Thyroid gland (tissue), 4 donors: ENCODE measurements around the gene LOXHD1. TPM values are rescaled to one million over a fixed set of nuclear protein-coding genes. Genes with fewer than 3 reads are reported as not detected.

Experiments used
- DNase-seq, 2 donors: peaks; one replicate each; pipeline ENCODE4 v3.0.0-alpha.2; 2019
- H3K27ac ChIP-seq, 3 donors: fragments of 200-600 bp; sonication (generic); 1 replicate in 2 of 3; 2 replicates in 1 of 3; pipeline ENCODE4 v1.5.1; 2016 to 2019; ENCODE audit warnings: mild to moderate bottlenecking in 1 of 3, moderate library complexity in 1 of 3
- H3K27me3 ChIP-seq: fragments of 200-600 bp; sonication (generic); one replicate; pipeline ENCODE4 v1.5.1; 2019
- H3K36me3 ChIP-seq, 2 donors: fragments of 200-600 bp; sonication (generic); one replicate each; pipeline ENCODE4 v1.5.1; 2016 to 2019
- H3K4me1 ChIP-seq, 2 donors: fragments of 200-600 bp; sonication (generic); one replicate each; pipeline ENCODE4 v1.5.1; 2017 to 2019
- H3K4me3 ChIP-seq, 3 donors: fragments of 200-600 bp; sonication (generic); replicated peaks in 1 of 3; 1 replicate in 2 of 3; 2 replicates in 1 of 3; pipeline ENCODE4 v1.5.1; 2016; ENCODE audit warnings: mild to moderate bottlenecking in 1 of 3
- H3K9me3 ChIP-seq: fragments of 200-600 bp; sonication (generic); one replicate; pipeline ENCODE4 v1.5.1; 2017
- POLR2A ChIP-seq, 2 donors: fragments of 450-650 bp; IDR thresholded peaks; one replicate each; pipeline ENCODE4 v1.6.1; 2017; ENCODE audit warnings: antibody characterized with exemption in 2 of 2, mild to moderate bottlenecking in 2 of 2, moderate library complexity in 1 of 2
- WGBS, 2 donors: methylation state at CpG; one replicate each; pipeline ENCODE4 v1.1.5; 2017; 5-methylcytosine and 5-hydroxymethylcytosine counted together
- intact Hi-C: fragments of 100-400 bp; cut with DNase I; formaldehyde crosslinking; loops from one replicate; pipeline ENCODE4 v1.15.1; 2023
- total RNA-seq, 4 donors: library from RNA; depleted of rRNA; stranded (reverse); fragments of >200 nt; gene quantifications; one replicate each; pipeline ENCODE4 v1.2.3, GENCODE V29; 2016
- TF ChIP-seq, protein P1 (sequence below), 6 experiments: fragments of 200-600 bp in 3 of 6; fragments of 450-650 bp in 3 of 6; sonication (generic) in 3 of 6; IDR thresholded peaks; one replicate each; pipeline ENCODE4 v1.5.1; 2016 to 2019; ENCODE audit warnings: antibody characterized with exemption in 6 of 6, mild to moderate bottlenecking in 2 of 6, inconsistent platforms in 1 of 6, moderate library complexity in 1 of 6

Gene LOXHD1
- total RNA-seq, 4 donors from 2014 or later: 0.11 to 0.83 (median 0.32) TPM

DNA sequence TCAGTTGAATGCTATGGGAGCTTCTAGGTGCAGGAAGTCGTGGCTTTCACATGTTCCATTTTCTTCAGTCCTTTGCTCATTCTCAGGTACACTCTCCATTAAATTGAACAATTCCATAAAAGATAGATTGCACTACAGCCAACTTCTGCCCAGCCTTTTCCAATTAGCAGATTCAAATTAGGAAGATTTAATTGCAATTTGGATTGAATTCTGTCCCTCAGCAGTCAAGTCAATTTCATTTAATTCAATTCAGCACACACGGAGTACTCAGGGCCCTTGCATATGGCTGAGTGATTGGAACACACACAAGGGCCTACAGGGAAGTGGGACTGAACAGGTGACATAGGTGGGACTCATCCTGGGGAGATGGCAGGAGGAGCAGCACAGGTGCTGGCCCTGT lies 220.4 kb downstream of the LOXHD1 start:
- Histone ChIP-seq H3K4me3 (no peak overlapping the region), H3K9me3 (no peaks in the 10 kb centered on the region), H3K36me3 (no peaks in the 10 kb centered on the region), H3K4me1 (no peaks in the 10 kb centered on the region), H3K27ac (no peak overlapping the region), H3K27me3 (no peaks in the 10 kb centered on the region)
- no peak for DNase-seq
- TF ChIP-seq POLR2A (IDR thresholded peaks at IDR 0.05): no peak
- TF ChIP-seq, protein P1, sequence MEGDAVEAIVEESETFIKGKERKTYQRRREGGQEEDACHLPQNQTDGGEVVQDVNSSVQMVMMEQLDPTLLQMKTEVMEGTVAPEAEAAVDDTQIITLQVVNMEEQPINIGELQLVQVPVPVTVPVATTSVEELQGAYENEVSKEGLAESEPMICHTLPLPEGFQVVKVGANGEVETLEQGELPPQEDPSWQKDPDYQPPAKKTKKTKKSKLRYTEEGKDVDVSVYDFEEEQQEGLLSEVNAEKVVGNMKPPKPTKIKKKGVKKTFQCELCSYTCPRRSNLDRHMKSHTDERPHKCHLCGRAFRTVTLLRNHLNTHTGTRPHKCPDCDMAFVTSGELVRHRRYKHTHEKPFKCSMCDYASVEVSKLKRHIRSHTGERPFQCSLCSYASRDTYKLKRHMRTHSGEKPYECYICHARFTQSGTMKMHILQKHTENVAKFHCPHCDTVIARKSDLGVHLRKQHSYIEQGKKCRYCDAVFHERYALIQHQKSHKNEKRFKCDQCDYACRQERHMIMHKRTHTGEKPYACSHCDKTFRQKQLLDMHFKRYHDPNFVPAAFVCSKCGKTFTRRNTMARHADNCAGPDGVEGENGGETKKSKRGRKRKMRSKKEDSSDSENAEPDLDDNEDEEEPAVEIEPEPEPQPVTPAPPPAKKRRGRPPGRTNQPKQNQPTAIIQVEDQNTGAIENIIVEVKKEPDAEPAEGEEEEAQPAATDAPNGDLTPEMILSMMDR (IDR thresholded peaks at IDR 0.05): no peak
- 78 to 91% methylated on average over 2 of the region's 2 CpGs for WGBS, 2 donors
- intact Hi-C loops: loop anchor here (5.0 kb wide), 1 partner anchor 41 kb away; no protein-coding TSS in a partner anchor

DNA sequence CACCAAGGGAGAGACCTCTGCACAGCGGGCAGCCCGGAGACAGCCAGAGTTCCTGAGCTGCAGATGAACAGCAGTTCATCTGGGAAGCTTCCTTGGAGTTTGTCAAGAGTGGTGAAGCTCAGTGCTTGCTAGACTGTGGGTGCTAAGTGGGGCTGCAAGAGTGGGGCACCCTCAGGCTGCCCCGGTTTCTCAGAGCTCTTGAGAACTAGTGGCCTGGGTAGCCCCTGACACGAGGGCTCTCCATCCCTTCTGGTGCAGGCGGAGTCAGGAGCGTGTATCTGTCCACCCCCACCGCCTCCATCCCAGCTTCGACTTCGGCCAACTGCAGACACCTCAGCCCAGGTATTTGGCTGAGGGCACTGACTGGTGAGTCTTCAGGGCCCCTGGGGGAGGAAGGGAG lies 222.0 kb downstream of the LOXHD1 start:
- 74 to 83% methylated on average over 9 of the region's 9 CpGs for WGBS, 2 donors
- Histone ChIP-seq H3K9me3 (no peaks in the 10 kb centered on the region), H3K27me3 (no peaks in the 10 kb centered on the region), H3K27ac (no peak overlapping the region), H3K4me3 (no peak overlapping the region), H3K4me1 (no peaks in the 10 kb centered on the region), H3K36me3 (no peaks in the 10 kb centered on the region)
- intact Hi-C loops: loop anchor here (5.0 kb wide), 1 partner anchor 42 kb away; no protein-coding TSS in a partner anchor
- TF ChIP-seq, protein P1 (IDR thresholded peaks at IDR 0.05): no peak
- no peak for TF ChIP-seq POLR2A (IDR thresholded peaks at IDR 0.05)
- no peak for DNase-seq

DNA sequence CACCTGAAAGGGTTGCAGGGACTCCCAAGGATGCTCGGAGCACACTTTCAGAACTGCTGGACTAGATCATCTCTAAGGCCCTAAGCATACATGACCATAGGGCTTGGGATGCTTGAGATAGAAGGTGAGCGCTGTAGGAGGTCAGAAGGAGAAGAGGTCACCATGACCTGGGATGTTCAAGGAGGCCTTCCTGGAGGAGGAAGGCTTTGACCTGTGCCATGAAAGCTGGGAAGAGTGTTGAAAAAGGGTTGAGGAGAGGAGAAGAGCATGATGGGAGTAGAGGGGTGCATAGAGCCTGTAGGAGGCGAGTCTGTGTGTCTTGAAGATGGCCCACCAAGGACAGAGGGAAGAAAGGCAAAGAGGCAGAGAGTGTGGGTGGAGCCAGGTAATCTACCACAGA lies 222.4 kb downstream of the LOXHD1 start:
- WGBS, 2 donors: 94 to 98% methylated on average over 3 of the region's 3 CpGs
- intact Hi-C loops: loop anchor here (5.0 kb wide), 1 partner anchor 43 kb away; no protein-coding TSS in a partner anchor
- no peaks in the 10 kb centered on the region for H3K27me3 ChIP-seq

DNA sequence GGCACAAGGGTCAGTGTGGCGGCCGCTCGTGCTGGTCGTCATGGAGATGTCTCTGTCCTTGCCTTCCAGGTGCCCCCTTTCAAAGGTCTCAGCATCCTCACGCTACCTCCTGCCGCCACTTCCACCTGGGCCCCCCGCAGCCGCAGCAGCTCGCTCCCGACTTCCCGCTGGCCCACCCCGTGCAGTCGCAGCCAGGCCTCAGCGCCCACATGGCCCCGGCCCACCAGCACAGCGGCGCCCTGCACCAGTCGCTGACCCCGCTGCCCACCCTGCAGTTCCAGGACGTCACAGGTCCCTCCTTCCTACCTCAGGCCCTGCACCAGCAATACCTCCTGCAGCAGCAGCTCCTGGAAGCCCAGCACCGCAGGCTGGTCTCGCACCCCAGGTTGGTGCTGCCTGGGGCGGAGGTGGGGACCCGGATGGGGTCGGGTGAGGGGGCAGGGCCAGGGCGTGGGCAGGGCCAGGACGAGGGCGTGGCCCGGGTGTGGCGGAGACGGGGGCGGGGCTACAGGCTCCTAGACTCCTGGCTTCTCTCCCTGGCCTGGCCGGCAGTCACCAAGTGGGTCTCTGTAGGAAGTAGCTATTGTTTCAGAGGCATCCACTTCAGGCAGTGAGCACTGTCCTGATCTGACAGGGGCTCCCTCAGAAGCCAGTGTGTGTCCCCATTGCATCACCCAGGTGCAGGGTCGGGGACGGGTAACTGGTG lies 223.7 kb downstream of the LOXHD1 start:
- 80 to 90% methylated on average over 22 to 23 of the region's 35 CpGs for WGBS, 2 donors
- Histone ChIP-seq H3K27ac (no peak overlapping the region), H3K4me1 (no peaks in the 10 kb centered on the region), H3K4me3 (no peak overlapping the region), H3K9me3 (no peaks in the 10 kb centered on the region), H3K36me3 (no peaks in the 10 kb centered on the region), H3K27me3 (no peaks in the 10 kb centered on the region)
- no peak for TF ChIP-seq POLR2A (IDR thresholded peaks at IDR 0.05)
- TF ChIP-seq, protein P1 (IDR thresholded peaks at IDR 0.05): no peak
- no peak for DNase-seq
- intact Hi-C loops: no loop called here

More for the DNA sequence above, 222.4 kb downstream of the LOXHD1 start:
- Histone ChIP-seq H3K4me3 (no peak overlapping the region), H3K9me3 (no peaks in the 10 kb centered on the region), H3K27ac (no peak overlapping the region), H3K4me1 (no peaks in the 10 kb centered on the region), H3K36me3 (no peaks in the 10 kb centered on the region)
- no peak for DNase-seq
- TF ChIP-seq POLR2A (IDR thresholded peaks at IDR 0.05): no peak
- TF ChIP-seq, protein P1 (IDR thresholded peaks at IDR 0.05): no peak

DNA sequence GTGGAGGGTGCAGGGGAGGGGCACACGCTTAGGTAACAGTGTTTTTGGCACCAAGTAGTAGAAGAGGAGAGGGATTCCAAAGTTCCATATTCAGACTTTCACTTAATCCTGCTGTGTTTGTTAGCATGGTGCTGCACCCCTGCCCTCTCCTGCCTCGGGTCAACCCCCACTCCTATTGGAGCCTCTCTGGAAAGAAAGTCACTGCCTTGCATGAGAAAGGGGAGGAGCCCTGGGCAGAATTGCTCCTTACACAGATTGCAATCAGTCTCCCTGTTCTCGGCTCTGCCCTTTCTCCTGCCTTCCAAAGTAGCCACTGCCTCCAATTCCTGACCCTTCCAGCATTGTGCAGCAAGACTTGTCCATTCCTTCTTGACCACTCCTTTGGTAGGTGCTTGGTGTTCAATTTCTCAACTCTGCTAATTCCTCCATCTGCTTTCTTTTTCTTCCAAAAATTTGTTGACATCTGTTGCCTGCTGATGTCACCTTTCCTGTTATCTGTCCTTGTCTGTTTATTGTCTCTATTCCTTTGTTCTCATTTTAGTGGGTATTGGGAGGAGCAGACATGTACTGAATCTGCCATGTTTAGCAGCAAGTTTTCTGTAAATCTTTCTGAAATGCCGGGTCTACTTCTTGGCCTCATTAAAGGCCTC lies 225.4 kb downstream of the LOXHD1 start:
- no peaks in the 10 kb centered on the region for H3K9me3 ChIP-seq
- H3K4me1 ChIP-seq: no peaks in the 10 kb centered on the region
- intact Hi-C loops: no loop called here
- no peak overlapping the region for H3K27ac ChIP-seq
- DNase-seq: no peak
- WGBS, 2 donors: 60 to 64% methylated on average over 4 of the region's 4 CpGs
- no peaks in the 10 kb centered on the region for H3K36me3 ChIP-seq
- no peaks in the 10 kb centered on the region for H3K27me3 ChIP-seq
- TF ChIP-seq POLR2A (IDR thresholded peaks at IDR 0.05): no peak
- TF ChIP-seq, protein P1 (IDR thresholded peaks at IDR 0.05): no peak
- H3K4me3 ChIP-seq: no peak overlapping the region
